Measurements from ENCODE around the gene PIEZO2.

Gene PIEZO2

GRCh38 chr18:10767658-10768057, 381.7 kb downstream of the PIEZO2 start:
- no peaks in the 10 kb centered on the region for H3K27me3 ChIP-seq (ENCODE audit: control insufficient read depth in 1 of 2, insufficient read depth in 2 of 2, low read length in 2 of 2)
- H3K9ac ChIP-seq (ENCODE audit: low read length) = no peak overlapping the region
- H3K4me3 ChIP-seq (ENCODE audit: low read depth in 1 of 2, low read length in 2 of 2) = no peak overlapping the region
- no peak overlapping the region for H3K27ac ChIP-seq (ENCODE audit: low read depth, low read length)
- no peaks in the 10 kb centered on the region for H3K9me3 ChIP-seq (ENCODE audit: low read length)
- H3K36me3 ChIP-seq (ENCODE audit: insufficient read depth, low read length) = no peaks in the 10 kb centered on the region
- H3K4me1 ChIP-seq (ENCODE audit: insufficient read depth, low read length) = no peaks in the 10 kb centered on the region

- no peak overlapping the region for H3K4me3 ChIP-seq (ENCODE audit: low read depth in 1 of 2, low read length in 2 of 2)
These were observed 388.4 kb downstream of the PIEZO2 start for GRCh38 chr18:10760986-10761385.

GRCh38 chr18:10759241-10759640, 390.1 kb downstream of the PIEZO2 start:
- Histone ChIP-seq H3K36me3 (ENCODE audit: insufficient read depth, low read length) (no peaks in the 10 kb centered on the region), H3K4me1 (ENCODE audit: insufficient read depth, low read length) (no peaks in the 10 kb centered on the region), H3K9me3 (ENCODE audit: low read length) (no peaks in the 10 kb centered on the region), H3K27me3 (ENCODE audit: control insufficient read depth in 1 of 2, insufficient read depth in 2 of 2, low read length in 2 of 2) (no peaks in the 10 kb centered on the region), H3K27ac (ENCODE audit: low read depth, low read length) (no peak overlapping the region), H3K9ac (ENCODE audit: low read length) (no peak overlapping the region), H3K4me3 (ENCODE audit: low read depth in 1 of 2, low read length in 2 of 2) (no peak overlapping the region)

More at GRCh38 chr18:10760986-10761385, 388.4 kb downstream of the PIEZO2 start:
- H3K36me3 ChIP-seq (ENCODE audit: insufficient read depth, low read length) = no peaks in the 10 kb centered on the region
- no peaks in the 10 kb centered on the region for H3K4me1 ChIP-seq (ENCODE audit: insufficient read depth, low read length)
- no peak overlapping the region for H3K9ac ChIP-seq (ENCODE audit: low read length)
- no peaks in the 10 kb centered on the region for H3K27me3 ChIP-seq (ENCODE audit: control insufficient read depth in 1 of 2, insufficient read depth in 2 of 2, low read length in 2 of 2)
- no peak overlapping the region for H3K27ac ChIP-seq (ENCODE audit: low read depth, low read length)
- H3K9me3 ChIP-seq (ENCODE audit: low read length) = no peaks in the 10 kb centered on the region

- H3K9me3 ChIP-seq (ENCODE audit: low read length) = no peaks in the 10 kb centered on the region
- H3K4me3 ChIP-seq (ENCODE audit: low read depth in 1 of 2, low read length in 2 of 2) = no peak overlapping the region
- no peak overlapping the region for H3K9ac ChIP-seq (ENCODE audit: low read length)
- H3K27me3 ChIP-seq (ENCODE audit: control insufficient read depth in 1 of 2, insufficient read depth in 2 of 2, low read length in 2 of 2) = no peaks in the 10 kb centered on the region
- H3K36me3 ChIP-seq (ENCODE audit: insufficient read depth, low read length) = no peaks in the 10 kb centered on the region
- H3K4me1 ChIP-seq (ENCODE audit: insufficient read depth, low read length) = no peaks in the 10 kb centered on the region
- no peak overlapping the region for H3K27ac ChIP-seq (ENCODE audit: low read depth, low read length)
These were observed 391.4 kb downstream of the PIEZO2 start for GRCh38 chr18:10757946-10758345.

DNA sequence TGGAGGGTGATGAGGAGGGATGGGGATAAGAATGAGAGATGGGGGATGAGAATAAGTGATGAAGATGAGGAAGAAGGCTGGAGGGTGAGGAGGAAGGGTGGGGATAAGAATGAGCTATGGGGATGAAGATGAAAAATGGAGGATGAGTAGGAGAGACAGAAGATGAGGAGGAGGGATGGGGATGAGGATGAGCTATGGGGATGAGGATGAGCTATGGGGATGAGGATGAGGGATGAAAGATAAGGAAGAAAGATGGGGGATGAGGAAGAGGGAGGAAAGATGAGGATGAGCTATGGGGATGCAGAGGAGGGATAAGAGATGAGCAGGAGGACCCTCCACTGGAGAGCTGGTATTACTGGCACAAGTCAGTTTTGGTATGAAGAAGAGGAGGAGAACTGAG, 392.0 kb downstream of the PIEZO2 start:
- Histone ChIP-seq H3K27ac (ENCODE audit: low read depth, low read length) (no peak overlapping the region), H3K27me3 (ENCODE audit: control insufficient read depth in 1 of 2, insufficient read depth in 2 of 2, low read length in 2 of 2) (no peaks in the 10 kb centered on the region), H3K36me3 (ENCODE audit: insufficient read depth, low read length) (no peaks in the 10 kb centered on the region), H3K4me1 (ENCODE audit: insufficient read depth, low read length) (no peaks in the 10 kb centered on the region), H3K9ac (ENCODE audit: low read length) (no peak overlapping the region), H3K4me3 (ENCODE audit: low read depth in 1 of 2, low read length in 2 of 2) (no peak overlapping the region), H3K9me3 (ENCODE audit: low read length) (no peaks in the 10 kb centered on the region)

DNA sequence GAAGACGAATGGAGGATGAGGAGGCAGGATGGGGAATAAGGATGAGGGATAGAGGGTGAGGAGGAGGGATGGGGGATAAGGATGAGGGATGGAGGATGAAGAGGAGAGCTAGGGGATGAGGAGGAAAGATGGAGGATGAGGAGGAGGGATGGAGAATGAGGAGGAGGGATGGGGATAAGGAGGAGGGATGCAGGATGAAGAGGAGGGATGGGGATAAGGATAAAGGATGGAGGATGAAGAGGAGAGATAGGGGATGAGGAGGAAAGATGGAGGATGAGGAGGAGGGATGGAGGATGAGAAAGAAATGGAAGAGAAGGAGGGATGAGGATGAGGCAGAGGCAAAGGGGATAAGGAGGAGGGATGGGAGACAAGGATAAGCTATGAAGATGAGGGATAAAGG, 393.5 kb downstream of the PIEZO2 start:
- no peak overlapping the region for H3K9ac ChIP-seq (ENCODE audit: low read length)
- no peaks in the 10 kb centered on the region for H3K36me3 ChIP-seq (ENCODE audit: insufficient read depth, low read length)
- H3K9me3 ChIP-seq (ENCODE audit: low read length) = no peaks in the 10 kb centered on the region
- H3K27me3 ChIP-seq (ENCODE audit: control insufficient read depth in 1 of 2, insufficient read depth in 2 of 2, low read length in 2 of 2) = no peaks in the 10 kb centered on the region
- H3K27ac ChIP-seq (ENCODE audit: low read depth, low read length) = no peak overlapping the region
- no peak overlapping the region for H3K4me3 ChIP-seq (ENCODE audit: low read depth in 1 of 2, low read length in 2 of 2)
- H3K4me1 ChIP-seq (ENCODE audit: insufficient read depth, low read length) = no peaks in the 10 kb centered on the region

- H3K4me1 ChIP-seq (ENCODE audit: insufficient read depth, low read length) = no peaks in the 10 kb centered on the region
- no peak overlapping the region for H3K27ac ChIP-seq (ENCODE audit: low read depth, low read length)
- no peaks in the 10 kb centered on the region for H3K9me3 ChIP-seq (ENCODE audit: low read length)
- no peaks in the 10 kb centered on the region for H3K36me3 ChIP-seq (ENCODE audit: insufficient read depth, low read length)
- no peaks in the 10 kb centered on the region for H3K27me3 ChIP-seq (ENCODE audit: control insufficient read depth in 1 of 2, insufficient read depth in 2 of 2, low read length in 2 of 2)
- no peak overlapping the region for H3K4me3 ChIP-seq (ENCODE audit: low read depth in 1 of 2, low read length in 2 of 2)
- H3K9ac ChIP-seq (ENCODE audit: low read length) = no peak overlapping the region
These were observed 395.2 kb downstream of the PIEZO2 start for GRCh38 chr18:10754128-10754527.

DNA sequence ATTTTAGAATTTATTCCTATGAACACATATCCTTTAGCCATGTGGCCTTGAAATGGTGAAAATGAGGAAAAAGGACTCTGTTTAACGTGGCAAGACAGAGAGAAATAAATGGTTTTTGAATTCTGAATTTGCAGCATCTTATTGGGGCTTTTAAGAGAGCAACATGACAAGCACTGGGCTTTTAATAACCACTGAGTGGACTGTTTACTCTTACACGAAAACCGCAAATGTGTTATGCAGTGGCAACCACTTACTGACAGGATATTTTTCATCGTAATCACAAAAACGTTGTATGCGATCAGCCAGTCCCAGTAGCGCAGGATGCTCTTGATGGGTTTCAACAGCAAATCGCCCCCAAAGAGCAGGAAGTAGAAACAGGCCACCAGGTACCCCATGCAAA, 397.0 kb downstream of the PIEZO2 start:
- no peak overlapping the region for H3K27ac ChIP-seq (ENCODE audit: low read depth, low read length)

DNA sequence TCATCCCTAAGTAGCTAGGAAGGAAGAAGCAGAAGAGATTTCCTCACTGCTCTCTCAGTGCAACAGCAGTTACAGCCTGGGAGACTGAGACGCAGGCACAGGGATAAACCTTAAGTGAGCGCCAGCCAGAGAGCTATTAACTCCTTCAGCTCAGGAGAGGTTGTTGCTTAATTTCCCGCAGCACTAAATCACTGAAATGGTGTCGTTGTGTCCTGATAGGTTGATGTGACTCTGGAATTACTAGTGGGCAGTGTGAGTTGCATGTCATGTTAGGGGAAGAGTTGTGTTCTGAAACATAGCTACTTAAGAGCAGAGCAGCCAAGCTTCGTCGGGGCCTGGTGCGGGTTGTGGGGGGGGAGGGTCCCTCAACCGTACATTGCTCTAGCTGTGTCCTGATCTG, 397.7 kb downstream of the PIEZO2 start:
- Histone ChIP-seq H3K36me3 (ENCODE audit: insufficient read depth, low read length) (no peaks in the 10 kb centered on the region), H3K9ac (ENCODE audit: low read length) (no peak overlapping the region), H3K9me3 (ENCODE audit: low read length) (no peaks in the 10 kb centered on the region), H3K27me3 (ENCODE audit: control insufficient read depth in 1 of 2, insufficient read depth in 2 of 2, low read length in 2 of 2) (no peaks in the 10 kb centered on the region), H3K4me3 (ENCODE audit: low read depth in 1 of 2, low read length in 2 of 2) (no peak overlapping the region), H3K4me1 (ENCODE audit: insufficient read depth, low read length) (no peaks in the 10 kb centered on the region), H3K27ac (ENCODE audit: low read depth, low read length) (no peak overlapping the region)

More for the DNA sequence above, 397.0 kb downstream of the PIEZO2 start:
- Histone ChIP-seq H3K27me3 (ENCODE audit: control insufficient read depth in 1 of 2, insufficient read depth in 2 of 2, low read length in 2 of 2) (no peaks in the 10 kb centered on the region), H3K36me3 (ENCODE audit: insufficient read depth, low read length) (no peaks in the 10 kb centered on the region), H3K9ac (ENCODE audit: low read length) (no peak overlapping the region), H3K9me3 (ENCODE audit: low read length) (no peaks in the 10 kb centered on the region), H3K4me1 (ENCODE audit: insufficient read depth, low read length) (no peaks in the 10 kb centered on the region), H3K4me3 (ENCODE audit: low read depth in 1 of 2, low read length in 2 of 2) (no peak overlapping the region)

DNA sequence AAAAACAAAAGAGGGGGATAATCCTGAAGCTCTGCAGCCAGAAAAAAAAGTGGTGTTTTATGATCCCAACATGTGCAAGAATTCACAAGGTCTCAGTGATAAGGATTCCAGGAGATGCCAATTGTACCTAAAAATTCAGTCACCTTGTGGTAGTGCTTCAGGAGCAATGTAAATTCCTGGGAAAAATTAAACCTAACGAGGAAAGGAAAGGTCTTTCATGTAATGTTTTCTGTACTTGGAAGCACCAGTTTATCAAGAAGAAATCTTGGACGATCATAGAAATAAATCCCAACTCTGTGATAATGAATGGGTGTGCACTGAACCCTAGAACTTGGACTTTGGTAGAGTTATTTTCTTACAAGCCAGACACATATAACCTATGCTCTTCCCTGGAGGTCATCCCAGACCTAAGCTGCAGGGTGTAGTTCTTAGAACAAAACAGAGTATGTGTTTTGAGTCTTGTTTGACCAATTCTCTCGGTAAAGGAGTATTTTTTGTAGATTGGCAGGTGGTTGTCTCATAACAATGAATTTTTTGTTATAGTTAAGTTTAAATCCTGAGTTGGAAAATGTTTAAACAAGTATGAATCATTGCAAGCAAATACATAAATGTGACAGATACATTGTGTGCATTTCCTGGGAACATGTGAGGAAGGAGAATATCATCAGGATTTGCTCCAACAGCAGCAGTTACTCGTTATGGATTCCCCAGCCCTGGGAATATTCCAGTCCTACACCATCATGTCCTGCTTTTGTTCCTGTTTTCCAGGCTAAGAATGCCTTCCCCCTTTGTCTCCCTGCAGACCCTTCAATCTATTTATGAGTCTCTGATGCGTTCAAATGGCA, 399.0 kb downstream of the PIEZO2 start:
- no peak overlapping the region for H3K9ac ChIP-seq (ENCODE audit: low read length)
- no peaks in the 10 kb centered on the region for H3K27me3 ChIP-seq (ENCODE audit: control insufficient read depth in 1 of 2, insufficient read depth in 2 of 2, low read length in 2 of 2)
- no peaks in the 10 kb centered on the region for H3K9me3 ChIP-seq (ENCODE audit: low read length)
- no peak overlapping the region for H3K4me3 ChIP-seq (ENCODE audit: low read depth in 1 of 2, low read length in 2 of 2)
- no peaks in the 10 kb centered on the region for H3K4me1 ChIP-seq (ENCODE audit: insufficient read depth, low read length)
- no peak overlapping the region for H3K27ac ChIP-seq (ENCODE audit: low read depth, low read length)
- H3K36me3 ChIP-seq (ENCODE audit: insufficient read depth, low read length) = no peaks in the 10 kb centered on the region

DNA sequence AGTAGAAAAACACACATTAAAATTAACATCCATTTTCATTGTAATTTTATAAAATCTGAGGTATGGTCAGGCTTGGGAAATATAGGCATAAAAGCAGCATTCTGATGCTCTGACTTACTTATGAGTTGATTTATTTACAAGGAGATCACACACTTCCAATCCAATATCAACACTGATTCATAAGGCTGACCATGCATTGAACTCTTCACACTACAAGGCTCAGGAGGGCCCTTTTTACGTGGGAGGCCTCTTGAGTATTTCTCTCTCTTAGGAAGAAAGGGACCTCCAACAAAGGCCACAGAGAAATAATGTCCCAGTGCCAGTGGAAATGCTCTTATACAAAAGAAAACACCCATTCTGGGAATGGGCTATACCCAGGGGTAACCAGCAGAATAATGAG, 400.7 kb downstream of the PIEZO2 start:
- no peak overlapping the region for H3K4me3 ChIP-seq (ENCODE audit: low read depth in 1 of 2, low read length in 2 of 2)
- no peak overlapping the region for H3K9ac ChIP-seq (ENCODE audit: low read length)
- H3K27ac ChIP-seq (ENCODE audit: low read depth, low read length) = no peak overlapping the region
- H3K4me1 ChIP-seq (ENCODE audit: insufficient read depth, low read length) = no peaks in the 10 kb centered on the region
- no peaks in the 10 kb centered on the region for H3K36me3 ChIP-seq (ENCODE audit: insufficient read depth, low read length)
- H3K27me3 ChIP-seq (ENCODE audit: control insufficient read depth in 1 of 2, insufficient read depth in 2 of 2, low read length in 2 of 2) = no peaks in the 10 kb centered on the region
- H3K9me3 ChIP-seq (ENCODE audit: low read length) = no peaks in the 10 kb centered on the region

DNA sequence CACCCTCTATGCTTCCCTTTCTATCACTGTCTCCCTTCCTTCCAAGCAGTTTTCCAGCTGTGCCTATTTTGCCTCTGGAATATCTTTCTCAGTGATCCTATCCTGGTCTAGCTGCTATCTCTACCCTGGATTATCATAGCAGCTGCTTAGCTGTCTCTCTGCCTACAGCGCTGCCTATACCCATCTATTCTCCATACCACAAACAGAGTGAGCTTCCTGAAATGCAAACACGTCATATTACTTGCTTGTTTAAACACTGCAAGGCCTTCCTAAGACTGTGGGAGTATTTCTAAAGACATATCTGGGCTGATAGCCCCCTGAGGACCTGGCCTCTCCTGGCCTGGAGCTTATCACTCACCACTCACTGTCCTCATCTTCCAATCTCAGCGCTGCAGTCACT, 403.4 kb downstream of the PIEZO2 start:
- H3K9ac ChIP-seq (ENCODE audit: low read length) = no peak overlapping the region
- no peak overlapping the region for H3K4me3 ChIP-seq (ENCODE audit: low read depth in 1 of 2, low read length in 2 of 2)
- H3K4me1 ChIP-seq (ENCODE audit: insufficient read depth, low read length) = no peaks in the 10 kb centered on the region
- no peaks in the 10 kb centered on the region for H3K27me3 ChIP-seq (ENCODE audit: control insufficient read depth in 1 of 2, insufficient read depth in 2 of 2, low read length in 2 of 2)
- no peaks in the 10 kb centered on the region for H3K9me3 ChIP-seq (ENCODE audit: low read length)
- H3K36me3 ChIP-seq (ENCODE audit: insufficient read depth, low read length) = no peaks in the 10 kb centered on the region
- no peak overlapping the region for H3K27ac ChIP-seq (ENCODE audit: low read depth, low read length)

Data from muscle layer of colon (tissue), 2 donors.